ENCODE data around the gene LRRTM3.

The LRRTM3 gene

DNA sequence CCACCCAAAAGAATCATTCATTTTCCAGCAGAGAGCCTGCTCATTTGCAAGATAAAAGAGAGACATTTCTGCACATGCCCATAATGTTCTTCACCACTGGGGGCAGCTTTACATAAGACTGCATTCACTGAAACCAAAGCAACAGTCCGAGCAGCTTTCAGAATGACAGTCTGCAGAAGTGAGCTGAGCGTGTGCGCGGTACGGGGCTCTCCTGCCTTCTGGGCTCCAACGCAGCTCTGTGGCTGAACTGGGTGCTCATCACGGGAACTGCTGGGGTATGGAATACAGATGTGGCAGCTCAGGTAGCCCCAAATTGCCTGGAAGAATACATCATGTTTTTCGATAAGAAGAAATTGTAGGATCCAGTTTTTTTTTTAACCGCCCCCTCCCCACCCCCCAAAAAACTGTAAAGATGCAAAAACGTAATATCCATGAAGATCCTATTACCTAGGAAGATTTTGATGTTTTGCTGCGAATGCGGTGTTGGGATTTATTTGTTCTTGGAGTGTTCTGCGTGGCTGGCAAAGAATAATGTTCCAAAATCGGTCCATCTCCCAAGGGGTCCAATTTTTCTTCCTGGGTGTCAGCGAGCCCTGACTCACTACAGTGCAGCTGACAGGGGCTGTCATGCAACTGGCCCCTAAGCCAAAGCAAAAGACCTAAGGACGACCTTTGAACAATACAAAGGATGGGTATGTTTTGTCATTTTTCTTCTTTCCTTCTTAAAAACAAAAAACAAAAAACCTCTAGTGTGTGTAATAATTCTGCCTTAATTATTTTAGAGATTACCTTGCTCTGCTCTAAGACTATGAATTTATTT lies at the start of gene LRRTM3:
Gene LRRTM3, plus strand, starts transcription at position 141 of the 820 bp plus-strand sequence.
- no peak within 1 kb of the TSS for H3K27ac ChIP-seq (ENCODE audit: extremely low read depth, low read depth, low read length)
- TF ChIP-seq TRIM28 (IDR thresholded peaks at IDR 0.05; ENCODE audit: borderline replicate concordance, low read length) (peak; percentile 75), ZNF112 (tag by site-specific recombination; IDR thresholded peaks at IDR 0.05) (no peak), ZNF660 (tag by site-specific recombination; IDR thresholded peaks at IDR 0.05) (0 out of 2 replicates have a peak, but pooled peaks have one; percentile 38), SCRT2 (tag by site-specific recombination; IDR thresholded peaks at IDR 0.05) (peak; percentile 71), ZNF148 (tag by site-specific recombination; IDR thresholded peaks at IDR 0.05; ENCODE audit: borderline replicate concordance) (no peak), ZBTB48 (tag by site-specific recombination; IDR thresholded peaks at IDR 0.05) (peak; percentile 53; the same call in 1 of the 2 replicates)
- TF ChIP-seq, protein P1, sequence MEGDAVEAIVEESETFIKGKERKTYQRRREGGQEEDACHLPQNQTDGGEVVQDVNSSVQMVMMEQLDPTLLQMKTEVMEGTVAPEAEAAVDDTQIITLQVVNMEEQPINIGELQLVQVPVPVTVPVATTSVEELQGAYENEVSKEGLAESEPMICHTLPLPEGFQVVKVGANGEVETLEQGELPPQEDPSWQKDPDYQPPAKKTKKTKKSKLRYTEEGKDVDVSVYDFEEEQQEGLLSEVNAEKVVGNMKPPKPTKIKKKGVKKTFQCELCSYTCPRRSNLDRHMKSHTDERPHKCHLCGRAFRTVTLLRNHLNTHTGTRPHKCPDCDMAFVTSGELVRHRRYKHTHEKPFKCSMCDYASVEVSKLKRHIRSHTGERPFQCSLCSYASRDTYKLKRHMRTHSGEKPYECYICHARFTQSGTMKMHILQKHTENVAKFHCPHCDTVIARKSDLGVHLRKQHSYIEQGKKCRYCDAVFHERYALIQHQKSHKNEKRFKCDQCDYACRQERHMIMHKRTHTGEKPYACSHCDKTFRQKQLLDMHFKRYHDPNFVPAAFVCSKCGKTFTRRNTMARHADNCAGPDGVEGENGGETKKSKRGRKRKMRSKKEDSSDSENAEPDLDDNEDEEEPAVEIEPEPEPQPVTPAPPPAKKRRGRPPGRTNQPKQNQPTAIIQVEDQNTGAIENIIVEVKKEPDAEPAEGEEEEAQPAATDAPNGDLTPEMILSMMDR (tag by site-specific recombination; IDR thresholded peaks at IDR 0.05): peak; percentile 24; the same call in 1 of the 2 replicates
- H3K4me1 ChIP-seq (ENCODE audit: control insufficient read depth, insufficient read depth, low read length): no peaks in the 10 kb centered on the region
- no peaks in the 10 kb centered on the region for H3K9me3 ChIP-seq (ENCODE audit: control insufficient read depth, insufficient read depth, low read depth, low read length)
- ChIA-PET POLR2A (no interaction called here), CTCF (interaction anchor here (0.6 to 1.3 kb wide), 6 partner anchors 8 to 902 kb away, joined by 3 to 7 read pairs (median 4); no protein-coding TSS in a partner anchor)
- H3K36me3 ChIP-seq (ENCODE audit: control insufficient read depth in 2 of 2, insufficient read depth in 1 of 2, low read length in 2 of 2): no peaks in the 10 kb centered on the region
- H3K4me3 ChIP-seq (ENCODE audit: low read depth, low read length): no peak within 1 kb of the TSS

- Histone ChIP-seq H3K4me3 (ENCODE audit: low read depth, low read length) (no peak overlapping the region), H3K9me3 (ENCODE audit: control insufficient read depth, insufficient read depth, low read depth, low read length) (no peaks in the 10 kb centered on the region), H3K36me3 (ENCODE audit: control insufficient read depth in 2 of 2, insufficient read depth in 1 of 2, low read length in 2 of 2) (no peaks in the 10 kb centered on the region), H3K4me1 (ENCODE audit: control insufficient read depth, insufficient read depth, low read length) (no peaks in the 10 kb centered on the region), H3K27ac (ENCODE audit: extremely low read depth, low read depth, low read length) (no peak overlapping the region)
- TF ChIP-seq ZFP41 (tag by site-specific recombination; IDR thresholded peaks at IDR 0.05; ENCODE audit: borderline replicate concordance) (no peak), ZNF561 (tag by site-specific recombination; IDR thresholded peaks at IDR 0.05; ENCODE audit: borderline replicate concordance) (no peak), ZBTB17 (tag by site-specific recombination; IDR thresholded peaks at IDR 0.05) (no peak)
- POLR2A ChIA-PET: no interaction called here
- CTCF ChIA-PET: no interaction called here
Measured at GRCh38 chr10:66877361-66877760, 48.5 kb upstream of the LRRTM3 start.

DNA sequence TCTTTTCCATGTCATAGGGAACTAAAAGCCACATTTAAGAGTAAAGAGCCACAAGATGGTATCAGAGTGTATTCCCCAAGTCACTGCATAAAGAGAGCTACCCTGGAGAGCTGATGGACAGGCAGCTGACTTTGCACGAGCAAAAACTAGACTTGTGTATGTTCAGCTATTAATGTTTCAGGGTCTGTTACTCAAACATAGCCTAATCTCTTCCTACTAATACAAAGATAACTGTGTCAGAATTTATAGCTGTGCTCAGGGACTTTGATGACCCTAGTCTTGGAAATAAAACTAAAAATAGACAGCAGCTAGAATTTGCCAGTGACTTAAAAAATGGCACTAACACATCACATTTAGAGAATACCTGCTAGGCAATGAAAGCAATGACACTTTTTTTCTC lies 45.5 kb upstream of the LRRTM3 start:
- no peaks in the 10 kb centered on the region for H3K36me3 ChIP-seq (ENCODE audit: control insufficient read depth in 2 of 2, insufficient read depth in 1 of 2, low read length in 2 of 2)
- no peak for TF ChIP-seq ZNF350 (tag by site-specific recombination; IDR thresholded peaks at IDR 0.05)
- no peak for TF ChIP-seq ZNF324 (tag by site-specific recombination; IDR thresholded peaks at IDR 0.05)
- no peak for TF ChIP-seq ZNF140 (tag by site-specific recombination; IDR thresholded peaks at IDR 0.05)
- TF ChIP-seq ZNF221 (tag by site-specific recombination; IDR thresholded peaks at IDR 0.05; ENCODE audit: borderline replicate concordance): no peak
- no peak for TF ChIP-seq ZSCAN16 (tag by site-specific recombination; IDR thresholded peaks at IDR 0.05)
- no peak for TF ChIP-seq SP2 (tag by site-specific recombination; IDR thresholded peaks at IDR 0.05)
- TF ChIP-seq ZNF146 (tag by site-specific recombination; IDR thresholded peaks at IDR 0.05): no peak
- TF ChIP-seq ZFP37 (tag by site-specific recombination; IDR thresholded peaks at IDR 0.05): no peak
- no peak for TF ChIP-seq ZBTB1 (tag by site-specific recombination; IDR thresholded peaks at IDR 0.05)
- no peak for TF ChIP-seq GLIS1 (tag by site-specific recombination; IDR thresholded peaks at IDR 0.05)
- no peak for TF ChIP-seq ZNF776 (tag by site-specific recombination; IDR thresholded peaks at IDR 0.05; ENCODE audit: borderline replicate concordance)
- no peak for TF ChIP-seq ATF2 (tag by site-specific recombination; IDR thresholded peaks at IDR 0.05; ENCODE audit: low read depth)
- no peak for TF ChIP-seq ZNF426 (tag by site-specific recombination; IDR thresholded peaks at IDR 0.05)
- TF ChIP-seq EGR2 (tag by site-specific recombination; IDR thresholded peaks at IDR 0.05; ENCODE audit: low read depth): no peak
- no peak for TF ChIP-seq ZNF76 (tag by site-specific recombination; IDR thresholded peaks at IDR 0.05; ENCODE audit: borderline replicate concordance, low read depth)
- TF ChIP-seq BCL11B (tag by site-specific recombination; IDR thresholded peaks at IDR 0.05; ENCODE audit: low read depth): no peak
- no peak for TF ChIP-seq ZNF248 (tag by site-specific recombination; IDR thresholded peaks at IDR 0.05)
- no peak overlapping the region for H3K4me3 ChIP-seq (ENCODE audit: low read depth, low read length)
- H3K4me1 ChIP-seq (ENCODE audit: control insufficient read depth, insufficient read depth, low read length): no peaks in the 10 kb centered on the region
- ChIA-PET POLR2A (no interaction called here), CTCF (no interaction called here)
- H3K27ac ChIP-seq (ENCODE audit: extremely low read depth, low read depth, low read length): no peak overlapping the region
- no peaks in the 10 kb centered on the region for H3K9me3 ChIP-seq (ENCODE audit: control insufficient read depth, insufficient read depth, low read depth, low read length)

Data from HEK293 (cell line).